HEK293 (cell line): ENCODE data around the gene NPIPB2.

Experiments used
- CTCF ChIA-PET: fragments of 350-600 bp; formaldehyde crosslinking; extraction: SDS; loops from one replicate; lab custom pipeline; 2021; ENCODE audit warnings: antibody characterized with exemption; lab: Yijun Ruan, JAX
- POLR2A ChIA-PET: fragments of 300-600 bp; formaldehyde crosslinking; extraction: SDS; loops from one replicate; lab custom pipeline; 2020; ENCODE audit warnings: antibody characterized with exemption, inconsistent platforms; lab: Yijun Ruan, JAX
- H3K27ac ChIP-seq: fragments of 200-500 bp; sonication (Bioruptor generic); 2 replicates; pipeline ENCODE4 v1.5.1; 2014; ENCODE audit warnings: low read depth, low read length, control low read depth, inconsistent platforms; ENCODE audit errors: extremely low read depth
- H3K36me3 ChIP-seq, 2 experiments: fragments of 200-500 bp in 1 of 2; sonication (Bioruptor generic) in 1 of 2; 1 replicate in 1 of 2; 2 replicates in 1 of 2; pipeline ENCODE4 v1.5.1; 2014 to 2017; ENCODE audit warnings: inconsistent platforms in 2 of 2, low read length in 2 of 2; ENCODE audit not compliant: control insufficient read depth in 2 of 2, insufficient read depth in 1 of 2
- H3K4me1 ChIP-seq: fragments of 200-500 bp; sonication (Bioruptor generic); 2 replicates; pipeline ENCODE4 v1.5.1; 2014; ENCODE audit warnings: mild to moderate bottlenecking, low read length, inconsistent platforms; ENCODE audit not compliant: control insufficient read depth, insufficient read depth
- H3K4me3 ChIP-seq: 2 replicates; pipeline ENCODE4 v1.5.1; 2011; ENCODE audit warnings: low read depth, mild to moderate bottlenecking, control low read depth, low read length, moderate library complexity
- H3K9me3 ChIP-seq: fragments of 200-500 bp; sonication (Bioruptor generic); 2 replicates; pipeline ENCODE4 v1.5.1; 2014; ENCODE audit warnings: low read depth, low read length, inconsistent platforms; ENCODE audit not compliant: control insufficient read depth, insufficient read depth
- KLF10 ChIP-seq: fragments of 450-650 bp; IDR thresholded peaks from 2 replicates; pipeline ENCODE4 v1.5.1; 2018; ENCODE audit warnings: missing biosample characterization, mild to moderate bottlenecking, missing genetic modification characterization
- MEIS1 ChIP-seq: sonication (generic); formaldehyde crosslinking; IDR thresholded peaks from 2 replicates; pipeline ENCODE4 v1.8.1; 2022; ENCODE audit warnings: missing genetic modification reagents, mild to moderate bottlenecking, borderline replicate concordance
- OSR2 ChIP-seq: fragments of 450-650 bp; formaldehyde crosslinking; IDR thresholded peaks from 2 replicates; pipeline ENCODE4 v1.5.1; 2016; ENCODE audit warnings: missing biosample characterization, missing genetic modification characterization
- OVOL3 ChIP-seq: fragments of 450-650 bp; formaldehyde crosslinking; IDR thresholded peaks from 2 replicates; pipeline ENCODE4 v1.5.1; 2016; ENCODE audit warnings: missing biosample characterization, missing genetic modification characterization
- PRDM1 ChIP-seq: fragments of 450-650 bp; formaldehyde crosslinking; IDR thresholded peaks from 2 replicates; pipeline ENCODE4; 2016; ENCODE audit warnings: missing biosample characterization, missing genetic modification characterization
- PRDM4 ChIP-seq: fragments of 450-650 bp; formaldehyde crosslinking; IDR thresholded peaks from 2 replicates; pipeline ENCODE4 v1.5.1; 2017; ENCODE audit warnings: missing biosample characterization, missing genetic modification characterization
- PRDM6 ChIP-seq: fragments of 450-650 bp; formaldehyde crosslinking; IDR thresholded peaks from 2 replicates; pipeline ENCODE4 v1.5.1; 2017; ENCODE audit warnings: missing biosample characterization, missing genetic modification characterization
- SP7 ChIP-seq: fragments of 450-650 bp; formaldehyde crosslinking; IDR thresholded peaks from 2 replicates; pipeline ENCODE4 v1.5.1; 2016; ENCODE audit warnings: missing biosample characterization, missing genetic modification characterization
- TCF7L2 ChIP-seq: IDR thresholded peaks from 2 replicates; pipeline ENCODE4 v1.6.1; 2011; ENCODE audit warnings: low read depth, mild to moderate bottlenecking, inconsistent platforms, low read length, moderate library complexity, borderline replicate concordance
- ZBTB20 ChIP-seq: fragments of 450-650 bp; formaldehyde crosslinking; IDR thresholded peaks from 2 replicates; pipeline ENCODE4 v1.5.1; 2016; ENCODE audit warnings: missing biosample characterization, missing genetic modification characterization
- ZBTB26 ChIP-seq: fragments of 450-650 bp; formaldehyde crosslinking; optimal IDR thresholded peaks from 2 replicates; pipeline ENCODE3; 2016; ENCODE audit warnings: missing biosample characterization, mild to moderate bottlenecking, missing genetic modification characterization
- ZIC2 ChIP-seq: fragments of 450-650 bp; formaldehyde crosslinking; IDR thresholded peaks from 2 replicates; pipeline ENCODE4 v1.5.1; 2016; ENCODE audit warnings: missing biosample characterization, missing genetic modification characterization
- ZNF266 ChIP-seq: fragments of 450-650 bp; formaldehyde crosslinking; IDR thresholded peaks from 2 replicates; pipeline ENCODE4 v1.5.1; 2016; ENCODE audit warnings: missing biosample characterization, missing genetic modification characterization, low read depth
- ZNF394 ChIP-seq: fragments of 450-650 bp; formaldehyde crosslinking; IDR thresholded peaks from 2 replicates; pipeline ENCODE4 v1.5.1; 2016; ENCODE audit warnings: missing biosample characterization, missing genetic modification characterization, mild to moderate bottlenecking, moderate library complexity, borderline replicate concordance
- ZNF529 ChIP-seq: fragments of 450-650 bp; formaldehyde crosslinking; IDR thresholded peaks from 2 replicates; pipeline ENCODE4 v1.5.1; 2017; ENCODE audit warnings: missing genetic modification characterization, missing biosample characterization; ENCODE audit not compliant: insufficient replicate concordance
- ZNF600 ChIP-seq: fragments of 450-650 bp; formaldehyde crosslinking; IDR thresholded peaks from 2 replicates; pipeline ENCODE4 v1.5.1; 2016; ENCODE audit warnings: missing biosample characterization, missing genetic modification characterization

The NPIPB2 gene

GRCh38 chr16:11909653-11910545 is 31.9 kb downstream of the NPIPB2 start:
- Histone ChIP-seq H3K36me3 (peaks cover 17 to 37% of the 10 kb centered on the region in 2 experiments; a peak in 2 of 3 replicates), H3K4me1 (peaks cover 21% of the 10 kb centered on the region), H3K9me3 (no peaks in the 10 kb centered on the region), H3K27ac (peak overlapping the region; percentile 42; the same call in 1 of the 2 replicates), H3K4me3 (no peak overlapping the region)
- ChIA-PET POLR2A (no interaction called here), CTCF (no interaction called here)
- 0 out of 2 replicates have a peak, but pooled peaks have one; percentile 19 for TF ChIP-seq PRDM6 (tag by site-specific recombination)
- TF ChIP-seq OSR2 (tag by site-specific recombination), result peak; percentile 83
- TF ChIP-seq ZNF600 (tag by site-specific recombination), result peak; percentile 70; the same call in 1 of the 2 replicates
- no peak for TF ChIP-seq MEIS1 (CRISPR knock-in tag)
- TF ChIP-seq PRDM1 (tag by site-specific recombination), result 0 out of 2 replicates have a peak, but pooled peaks have one; percentile 55

- Histone ChIP-seq H3K4me3 (no peak overlapping the region), H3K36me3 (peaks cover 21 to 30% of the 10 kb centered on the region in 2 experiments; a peak in 2 of 3 replicates), H3K4me1 (peaks cover 19% of the 10 kb centered on the region), H3K9me3 (no peaks in the 10 kb centered on the region), H3K27ac (no peak overlapping the region)
- POLR2A ChIA-PET, result interaction anchor here (1.4 kb wide), 1 partner anchor 8 kb away, joined by 5 read pairs; the partner anchor contains the start of gene GSPT1
- TF ChIP-seq ZNF266 (tag by site-specific recombination) (no peak), ZIC2 (peak; percentile 26; the same call in 1 of the 2 replicates), SP7 (tag by site-specific recombination) (peak; percentile 89)
- TF ChIP-seq, all 188 proteins: peak for 2
- CTCF ChIA-PET, result interaction anchor here (0.9 kb wide), 1 partner anchor 8 kb away, joined by 3 read pairs; no protein-coding TSS in a partner anchor
Measured at GRCh38 chr16:11907160-11907970, 34.5 kb downstream of the NPIPB2 start.

GRCh38 chr16:11903906-11904305 is 37.9 kb downstream of the NPIPB2 start:
- ChIA-PET CTCF (no interaction called here), POLR2A (no interaction called here)
- no peak overlapping the region for H3K4me3 ChIP-seq
- TF ChIP-seq ZBTB20 (no peak), TCF7L2 (no peak), KLF10 (tag by site-specific recombination) (no peak), OVOL3 (no peak), ZNF394 (no peak)
- H3K36me3 ChIP-seq, result peaks cover 16 to 33% of the 10 kb centered on the region in 2 experiments; a peak in 2 of 3 replicates
- no peak overlapping the region for H3K27ac ChIP-seq
- no peaks in the 10 kb centered on the region for H3K9me3 ChIP-seq
- H3K4me1 ChIP-seq, result no peaks in the 10 kb centered on the region

- CTCF ChIA-PET, result interaction anchor here (0.6 to 1.1 kb wide), 3 partner anchors 17 to 167 kb away, joined by 3 to 4 read pairs (median 3); no protein-coding TSS in a partner anchor
- POLR2A ChIA-PET, result no interaction called here
- Histone ChIP-seq H3K27ac (no peak overlapping the region), H3K36me3 (peaks cover 13 to 34% of the 10 kb centered on the region in 2 experiments; a peak in 2 of 3 replicates), H3K4me3 (no peak overlapping the region), H3K9me3 (no peaks in the 10 kb centered on the region), H3K4me1 (peaks cover 3% of the 10 kb centered on the region; the same call in 1 of the 2 replicates)
- TF ChIP-seq PRDM4 (tag by site-specific recombination) (0 out of 2 replicates have a peak, but pooled peaks have one; percentile 15), ZNF529 (no peak), PRDM6 (tag by site-specific recombination) (peak; percentile 57), ZBTB26 (tag by site-specific recombination) (no peak)
Measured at GRCh38 chr16:11901091-11901490, 40.8 kb downstream of the NPIPB2 start.
